Testis (tissue), 3 donors: Measurements from ENCODE around the gene RUNDC1. TPM values are rescaled to one million over a fixed set of nuclear protein-coding genes. Genes with fewer than 3 reads are reported as not detected.
A peak's percentile ranks its signal among the peaks of the same experiment; 100 is the strongest.

Experiments used
- DNase-seq: peaks from one replicate; pipeline ENCODE4 v3.0.0-alpha.2; 2019
- H3K27ac ChIP-seq, 2 donors: fragments of 200-600 bp; sonication (generic); one replicate each; pipeline ENCODE4 v1.5.1; 2019
- H3K27me3 ChIP-seq: fragments of 200-600 bp; sonication (generic); one replicate; pipeline ENCODE4 v1.5.1; 2019
- H3K36me3 ChIP-seq: fragments of 200-600 bp; sonication (generic); one replicate; pipeline ENCODE4 v1.5.1; 2017; ENCODE audit warnings: low read depth; ENCODE audit errors: missing control alignments
- H3K4me1 ChIP-seq: fragments of 200-600 bp; sonication (generic); one replicate; pipeline ENCODE4 v1.5.1; 2019
- H3K4me3 ChIP-seq, 2 donors: fragments of 200-600 bp; sonication (generic); one replicate each; pipeline ENCODE4 v1.5.1; 2017 to 2019
- H3K9me3 ChIP-seq: fragments of 200-600 bp; sonication (generic); one replicate; pipeline ENCODE4 v1.5.1; 2017
- CTCF ChIP-seq, 3 experiments: fragments of 450-650 bp in 2 of 3; fragments of 200-600 bp in 1 of 3; sonication (generic) in 1 of 3; IDR thresholded peaks; one replicate each; pipeline ENCODE4 v1.5.1; 2016 to 2019; ENCODE audit warnings: antibody characterized with exemption in 3 of 3, mild to moderate bottlenecking in 2 of 3, moderate library complexity in 1 of 3
- POLR2A ChIP-seq: fragments of 450-650 bp; IDR thresholded peaks from one replicate; pipeline ENCODE4 v1.6.1; 2017; ENCODE audit warnings: antibody characterized with exemption, mild to moderate bottlenecking, moderate library complexity
- WGBS, 2 donors: methylation state at CpG; one replicate each; pipeline ENCODE4 v1.1.5; 2018; 5-methylcytosine and 5-hydroxymethylcytosine counted together
- intact Hi-C: fragments of 100-400 bp; cut with DNase I; formaldehyde crosslinking; loops from one replicate; pipeline ENCODE4 v1.15.1; 2023; ENCODE audit warnings: low total_unique reads
- polyA plus RNA-seq: library from polyadenylated mRNA; stranded (reverse); fragments of 350-450 nt; fragmentation: Illumina TruSeq; extraction: RNeasy Lipid Tissue Mini Kit (QIAGEN cat#74804); gene quantifications from one replicate; pipeline ENCODE4 v1.2.3, GENCODE V29; 2014; ENCODE audit warnings: low read depth, low replicate concordance; ENCODE audit not compliant: insufficient read depth
- total RNA-seq, 2 donors: library from RNA; depleted of rRNA; stranded (reverse); fragments of >200 nt; gene quantifications; one replicate each; pipeline ENCODE4 v1.2.3, GENCODE V29; 2016

The RUNDC1 gene
- total and polyA plus RNA-seq, 3 donors from 2014 or later: 17.5 to 20.2 (median 18.5) TPM

- no peak overlapping the region for H3K27ac ChIP-seq
- no peaks in the 10 kb centered on the region for H3K27me3 ChIP-seq
- no peaks in the 10 kb centered on the region for H3K36me3 ChIP-seq
- 88 to 91% methylated on average over 13 of the region's 13 CpGs for WGBS, 2 donors
- no peaks in the 10 kb centered on the region for H3K4me1 ChIP-seq
- H3K4me3 ChIP-seq: no peak overlapping the region
- H3K9me3 ChIP-seq: no peaks in the 10 kb centered on the region
- DNase-seq: no peak
- intact Hi-C loops: no loop called here
- TF ChIP-seq POLR2A (no peak), CTCF (IDR thresholded peaks at IDR 0.05) (no peak)
Measured at GRCh38 chr17:42950044-42950783, 30.2 kb upstream of the RUNDC1 start.

DNA sequence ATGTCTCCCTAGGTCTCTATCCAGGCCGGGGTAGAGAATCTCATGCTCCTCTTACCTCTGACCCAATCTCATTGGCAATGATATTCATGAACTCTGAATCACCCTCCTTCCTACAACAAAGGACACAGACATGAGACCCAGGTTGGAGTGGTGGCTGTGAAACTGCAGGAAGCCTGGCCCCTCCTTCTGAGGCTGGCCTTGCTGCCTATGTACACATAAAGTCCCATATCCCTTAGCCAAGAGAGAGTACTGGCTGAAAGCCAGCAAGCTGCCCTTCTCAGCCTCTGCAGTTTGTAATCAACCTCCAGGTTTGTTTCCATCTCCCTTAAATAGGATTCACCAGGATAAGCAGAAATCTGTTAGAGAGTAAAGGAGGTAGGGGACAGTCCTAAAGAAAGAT, 26.7 kb upstream of the RUNDC1 start:
- TF ChIP-seq POLR2A: no peak
- TF ChIP-seq CTCF (IDR thresholded peaks at IDR 0.05): no peak
- Histone ChIP-seq H3K4me1 (no peaks in the 10 kb centered on the region), H3K4me3 (no peak overlapping the region), H3K36me3 (no peaks in the 10 kb centered on the region), H3K9me3 (no peaks in the 10 kb centered on the region), H3K27ac (no peak overlapping the region), H3K27me3 (no peaks in the 10 kb centered on the region)
- no peak for DNase-seq
- intact Hi-C loops: no loop called here
- 93 to 100% methylated on average over 1 of the region's 1 CpG for WGBS, 2 donors

- peak in 1 of 3 experiments; percentile 28 for TF ChIP-seq CTCF (IDR thresholded peaks at IDR 0.05)
- no peak for TF ChIP-seq POLR2A
- Histone ChIP-seq H3K9me3 (no peaks in the 10 kb centered on the region), H3K36me3 (no peaks in the 10 kb centered on the region), H3K4me3 (peak within 1 kb of the TSS; percentile 75 to 79), H3K4me1 (no peaks in the 10 kb centered on the region), H3K27me3 (no peaks in the 10 kb centered on the region), H3K27ac (peak within 1 kb of the TSS; percentile 70 to 88)
- DNase-seq: peak; percentile 94
- intact Hi-C loops: no loop called here
- WGBS, 2 donors: 1 to 2% methylated on average over 31 to 43 of the region's 43 CpGs
Measured at GRCh38 chr17:42964161-42964932, 16.0 kb upstream of the RUNDC1 start, which contains the start of gene AARSD1. TSS of gene AARSD1 (minus strand) at chr17:42964454. CDS start at chr17:42964440, 14 bp downstream.

GRCh38 chr17:42967925-42968324, 12.4 kb upstream of the RUNDC1 start:
- Histone ChIP-seq H3K27me3 (no peaks in the 10 kb centered on the region), H3K4me3 (no peak overlapping the region), H3K36me3 (no peaks in the 10 kb centered on the region), H3K4me1 (no peaks in the 10 kb centered on the region), H3K27ac (no peak overlapping the region), H3K9me3 (no peaks in the 10 kb centered on the region)
- WGBS, 2 donors: 74 to 83% methylated on average over 1 of the region's 1 CpG
- TF ChIP-seq POLR2A (no peak), CTCF (IDR thresholded peaks at IDR 0.05) (no peak)
- intact Hi-C loops: no loop called here
- no peak for DNase-seq
